DMS153 treated with DMSO at 0.1 percent for 48 hours (cell line): ENCODE measurements around the gene TMEM121.
"Not testable (repeated sequence)": the region's sequence is repeated elsewhere in the genome, so short reads cannot be mapped to it uniquely, and the experiment has no call there.

Experiments
- DNase-seq: peaks from one replicate; lab custom pipeline; 2025; ENCODE audit not compliant: unreplicated experiment; lab: John Stamatoyannopoulos, UW

The TMEM121 gene

GRCh38 chr14:105541218-105541875, 15.0 kb downstream of the TMEM121 start:
- no peak for DNase-seq

- not testable (repeated sequence) for DNase-seq
These were observed 19.3 kb downstream of the TMEM121 start for GRCh38 chr14:105545676-105546075.

- DNase-seq, result not testable (repeated sequence)
These were observed 20.0 kb downstream of the TMEM121 start for GRCh38 chr14:105546410-105546809.

GRCh38 chr14:105547072-105547471, 20.7 kb downstream of the TMEM121 start:
- not testable (repeated sequence) for DNase-seq

DNA sequence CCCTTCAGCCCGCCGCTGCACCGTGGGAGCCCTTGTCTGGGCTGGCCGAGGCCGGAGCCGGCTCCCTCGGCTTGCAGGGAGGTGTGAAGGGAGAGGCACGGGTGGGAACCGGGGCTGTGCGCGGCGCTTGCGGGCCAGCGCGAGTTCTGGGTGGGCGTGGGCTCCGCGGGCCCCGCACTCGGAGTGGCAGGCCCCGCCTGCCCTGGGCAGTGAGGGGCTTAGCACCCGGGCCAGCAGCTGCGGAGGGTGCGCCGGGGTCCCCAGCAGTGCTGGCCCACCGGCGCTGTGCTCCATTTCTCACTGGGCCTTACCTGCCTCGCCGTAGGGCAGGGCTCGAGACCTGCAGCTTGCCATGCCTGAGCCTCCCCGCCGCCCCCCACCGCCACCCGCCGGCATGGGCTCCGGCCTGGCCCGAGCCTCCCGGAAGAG, 21.4 kb downstream of the TMEM121 start:
- no peak for DNase-seq

DNA sequence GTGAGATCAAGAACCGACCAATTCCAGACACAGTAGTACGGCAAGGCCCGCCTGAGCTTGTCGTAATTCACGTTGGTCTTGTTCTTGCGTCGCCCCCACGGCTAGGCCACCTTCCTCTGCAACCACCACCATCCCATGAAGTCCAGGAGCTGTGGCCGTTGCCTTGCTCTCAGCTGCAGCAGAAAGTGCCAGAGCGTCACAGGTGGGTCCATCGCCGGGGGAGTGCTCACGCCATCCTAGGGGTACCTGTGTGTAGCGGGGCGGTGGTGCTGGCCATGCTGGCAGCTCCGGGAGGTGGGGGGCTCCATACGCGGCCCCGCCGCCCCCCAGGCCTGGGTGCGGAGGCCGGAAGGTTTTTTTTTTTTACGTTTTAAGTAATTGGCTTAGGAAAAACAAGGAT, 23.1 kb downstream of the TMEM121 start:
- DNase-seq, result no peak

- DNase-seq, result no peak
These were observed 27.6 kb downstream of the TMEM121 start for GRCh38 chr14:105554022-105554421.

DNA sequence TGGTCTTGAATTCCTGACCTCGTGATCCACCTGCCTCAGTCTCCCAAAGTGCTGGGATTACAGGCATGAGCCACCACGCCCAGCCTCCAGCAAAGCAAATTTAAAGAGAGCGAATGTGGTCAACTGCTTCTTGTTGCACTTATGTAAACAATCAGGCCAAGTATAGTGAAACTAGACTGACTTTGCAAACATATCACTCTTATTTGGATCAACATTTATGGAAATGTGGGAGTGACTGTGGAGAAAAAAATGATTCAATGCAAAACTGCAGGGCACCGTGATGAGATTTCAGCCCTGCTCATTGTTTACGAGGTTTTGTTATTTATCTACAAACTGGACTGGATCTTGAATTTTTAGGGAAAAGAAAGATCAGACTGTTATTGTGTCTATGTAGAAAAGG, 28.1 kb downstream of the TMEM121 start:
- DNase-seq, result no peak

- DNase-seq, result not testable (repeated sequence)
These were observed 31.3 kb downstream of the TMEM121 start for GRCh38 chr14:105557671-105558070.

DNA sequence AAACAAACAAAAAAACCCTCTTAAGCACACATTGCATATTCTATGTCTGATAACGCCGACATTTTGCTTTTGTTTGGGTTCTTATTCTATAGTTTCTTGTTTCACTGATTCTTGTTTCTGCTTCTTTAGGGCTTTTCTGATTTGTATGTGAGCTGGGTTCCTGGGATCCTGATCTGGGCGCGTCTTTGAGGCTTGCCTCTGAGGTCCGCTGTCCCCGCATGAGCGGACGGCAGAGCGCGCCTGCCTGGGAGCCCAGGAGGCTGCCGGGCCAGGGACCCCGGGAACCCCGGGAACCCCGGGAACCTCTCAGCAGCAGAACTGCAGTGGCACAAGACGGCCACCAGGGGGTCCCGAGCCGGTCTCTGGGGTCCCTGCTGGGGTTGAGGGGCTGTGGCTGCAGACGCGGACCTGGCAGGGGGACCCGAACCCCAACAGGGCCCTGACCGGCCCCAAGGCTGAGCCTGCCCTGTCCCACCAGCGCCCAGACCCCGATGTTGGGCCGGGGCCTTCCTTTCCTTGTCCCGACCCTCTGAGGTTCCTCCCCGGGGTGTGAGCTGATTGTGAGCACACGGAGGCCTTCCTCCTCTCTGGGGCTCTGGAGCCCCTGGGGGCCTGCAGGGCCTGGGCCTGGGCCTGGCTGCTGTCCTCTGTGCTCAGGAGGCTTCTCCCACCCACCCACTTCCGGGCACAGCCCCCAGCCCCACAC, 32.2 kb downstream of the TMEM121 start:
- DNase-seq, result not testable (repeated sequence)

DNA sequence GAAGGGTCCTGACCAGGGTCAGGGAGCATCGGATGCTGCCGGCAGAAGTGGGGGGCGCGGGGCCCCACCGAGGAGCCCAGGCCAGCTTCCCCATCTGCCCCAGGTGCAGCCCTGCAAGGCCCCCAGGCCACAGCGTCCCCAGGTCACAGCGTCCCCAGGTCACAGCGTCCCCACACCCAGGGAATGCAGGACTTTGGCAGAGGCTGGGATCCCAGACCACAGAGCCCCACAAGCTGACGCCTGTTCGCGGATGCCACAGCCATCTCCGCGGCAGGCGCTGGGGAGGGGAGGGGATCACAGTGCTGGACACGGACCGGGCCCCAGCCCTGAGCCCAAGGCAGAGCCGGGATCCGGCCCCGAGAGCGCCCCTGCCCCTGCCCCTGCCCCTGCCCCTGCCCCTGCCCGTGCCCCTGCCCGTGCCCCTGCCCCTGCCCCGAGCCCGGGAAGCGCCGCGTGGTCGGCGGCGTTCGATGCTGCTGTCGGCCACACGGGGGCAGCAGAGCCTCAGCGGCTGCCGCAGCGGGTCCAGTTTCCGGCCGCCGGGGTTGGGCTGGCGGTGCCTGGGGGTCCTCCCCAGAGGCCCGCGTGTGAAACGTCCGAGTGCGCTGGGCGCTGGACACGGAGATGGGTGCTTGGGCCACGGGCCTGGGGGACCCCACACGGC, 33.1 kb downstream of the TMEM121 start:
- not testable (repeated sequence) for DNase-seq

- DNase-seq, result not testable (repeated sequence)
These were observed 33.8 kb downstream of the TMEM121 start for GRCh38 chr14:105560048-105560669.

GRCh38 chr14:105561345-105561744, 35.0 kb downstream of the TMEM121 start:
- not testable (repeated sequence) for DNase-seq

GRCh38 chr14:105562713-105563346, 36.4 kb downstream of the TMEM121 start:
- no peak for DNase-seq

DNA sequence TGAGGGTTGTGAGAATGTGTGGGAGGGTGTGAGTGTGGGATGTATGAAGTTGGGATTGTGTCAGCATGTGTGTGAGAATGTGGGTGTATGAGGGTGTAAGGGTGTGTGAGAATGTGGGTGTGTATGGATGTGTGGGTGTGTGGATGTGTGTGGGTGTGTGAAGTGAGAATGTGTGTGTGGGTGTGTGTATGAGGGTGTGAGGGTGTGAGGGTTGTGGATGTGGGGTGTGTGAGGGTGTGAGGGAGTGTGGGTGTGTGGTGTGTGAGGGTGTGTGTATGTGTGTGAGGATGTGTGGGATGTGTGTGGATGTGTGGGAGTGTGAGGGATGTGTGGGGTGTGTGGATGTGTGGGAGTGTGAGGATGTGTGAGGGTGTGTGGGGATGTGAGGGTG, 37.0 kb downstream of the TMEM121 start:
- no peak for DNase-seq

- not testable (repeated sequence) for DNase-seq
These were observed 38.2 kb downstream of the TMEM121 start for GRCh38 chr14:105564536-105564935.

- not testable (repeated sequence) for DNase-seq
These were observed 39.0 kb downstream of the TMEM121 start for GRCh38 chr14:105565185-105565919.

GRCh38 chr14:105566248-105567163, 40.1 kb downstream of the TMEM121 start:
- DNase-seq, result not testable (repeated sequence)
